ENCODE data around the gene PRDM16.

The PRDM16 gene

DNA sequence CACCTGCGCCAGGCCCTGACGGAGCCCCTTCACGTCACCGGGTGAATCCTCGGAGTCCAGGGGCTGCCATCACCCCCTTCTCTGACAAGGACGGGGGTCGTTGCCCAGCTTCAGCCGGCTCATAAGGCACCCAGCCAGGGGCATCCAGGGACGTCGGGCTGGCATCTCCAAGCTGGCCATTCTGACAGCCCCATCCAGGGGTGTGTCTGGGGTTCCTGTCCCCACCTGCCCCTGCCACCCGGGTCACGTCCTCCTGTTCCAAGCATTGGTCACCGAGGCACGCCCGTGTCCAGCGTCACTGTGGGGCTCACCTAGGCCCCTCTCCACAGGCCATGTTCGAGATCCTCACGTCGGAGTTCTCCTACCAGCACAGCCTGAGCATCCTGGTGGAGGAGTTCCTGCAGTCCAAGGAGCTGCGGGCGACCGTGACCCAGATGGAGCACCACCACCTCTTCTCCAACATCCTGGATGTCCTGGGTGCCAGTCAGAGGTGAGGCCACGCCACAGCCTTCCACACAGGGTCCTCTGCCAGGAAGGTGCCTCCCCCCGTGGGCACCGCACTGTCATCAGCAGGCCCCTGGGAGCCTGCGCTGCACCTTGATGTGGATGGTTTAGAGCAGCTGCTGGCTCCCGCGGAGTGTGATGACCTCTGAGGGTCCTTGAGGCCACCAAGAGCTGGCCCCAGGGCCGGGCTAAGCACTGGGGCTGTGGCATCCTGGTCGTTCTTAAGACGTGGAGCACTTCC lies 400.3 kb downstream of the PRDM16 start:
- DNase-seq = no peak

- DNase-seq = no peak
These were observed 401.0 kb downstream of the PRDM16 start for GRCh38 chr1:3469849-3470649.

GRCh38 chr1:3470650-3471355 lies 401.8 kb downstream of the PRDM16 start:
- DNase-seq = no peak

- DNase-seq = no peak
These were observed 402.5 kb downstream of the PRDM16 start for GRCh38 chr1:3471356-3472087.

DNA sequence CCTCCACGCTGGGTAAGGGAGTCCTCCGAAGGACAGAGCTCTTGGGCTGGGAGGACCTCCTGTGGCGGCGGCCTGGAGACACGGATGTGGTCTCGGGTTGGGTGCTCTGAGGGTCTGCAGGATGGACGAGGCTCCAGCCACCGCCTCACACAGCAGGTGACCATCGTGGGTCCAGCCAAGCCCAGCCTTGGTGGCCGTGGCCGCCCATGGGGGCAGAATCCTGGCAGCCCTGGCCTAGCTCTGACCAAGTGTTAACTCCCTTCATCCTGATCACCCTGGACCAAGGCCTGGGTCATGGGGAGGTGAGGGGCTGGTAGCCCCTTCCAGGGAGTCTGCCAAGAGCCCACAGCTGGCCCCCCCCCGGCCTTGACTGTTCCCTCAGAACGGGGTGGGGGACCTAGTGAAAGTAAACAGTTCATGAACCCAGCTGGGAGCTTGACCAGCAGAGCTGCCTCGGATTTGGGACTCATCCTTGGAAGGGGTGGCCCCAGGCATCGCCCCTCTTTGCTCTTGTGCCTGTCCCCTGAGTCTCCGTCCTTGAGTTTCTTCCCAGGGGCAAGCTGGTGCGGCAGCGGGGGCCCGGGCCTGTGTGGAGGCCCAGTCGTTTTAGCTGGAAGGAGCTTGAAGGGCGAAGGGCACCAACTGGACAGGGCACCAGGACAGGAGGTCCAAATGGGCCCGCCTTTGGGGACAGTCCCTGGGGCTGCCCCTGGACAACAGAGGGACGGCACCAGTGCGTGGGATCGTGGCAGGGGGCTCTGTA lies 403.3 kb downstream of the PRDM16 start:
- no peak for DNase-seq

- no peak for DNase-seq
These were observed 403.9 kb downstream of the PRDM16 start for GRCh38 chr1:3472906-3473305.

DNA sequence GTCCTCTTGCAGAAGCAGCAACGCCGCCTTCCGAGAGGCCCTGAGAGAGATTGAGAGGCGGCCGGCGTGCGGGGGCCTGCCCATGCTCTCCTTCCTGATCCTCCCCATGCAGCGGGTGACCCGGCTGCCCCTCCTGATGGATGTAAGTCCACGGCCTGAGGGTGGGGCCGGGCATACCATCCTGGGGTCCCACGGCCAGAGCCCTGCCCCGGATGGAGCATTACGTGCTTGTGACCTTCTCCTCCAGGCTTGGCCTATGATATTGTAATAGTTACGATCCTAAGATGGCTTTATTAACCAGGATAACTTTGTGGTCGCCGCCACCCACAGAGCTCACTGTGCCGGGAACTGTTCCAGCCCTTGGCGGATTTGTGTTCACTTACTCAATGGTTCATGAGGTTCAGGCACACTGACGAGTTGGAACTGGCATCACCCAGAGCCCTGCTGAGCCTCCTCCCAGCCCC lies 404.4 kb downstream of the PRDM16 start:
- no peak for DNase-seq

DNA sequence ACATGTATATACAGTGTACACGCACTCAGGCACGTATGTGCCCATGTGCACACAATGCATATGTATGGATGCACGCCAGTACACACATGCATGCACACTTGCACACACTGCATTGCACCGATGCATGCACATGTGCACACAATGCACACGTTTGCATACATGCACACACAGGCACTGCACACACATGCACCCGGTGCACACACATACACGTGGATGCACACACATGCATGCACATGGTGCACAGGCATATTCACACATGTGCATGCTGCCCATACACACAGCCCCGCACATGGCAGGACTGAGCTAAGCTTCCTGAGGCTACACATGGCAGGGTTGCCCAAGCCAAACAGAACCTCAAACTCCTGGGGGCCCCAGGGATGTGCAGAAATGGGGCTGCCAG lies 405.0 kb downstream of the PRDM16 start:
- no peak for DNase-seq

DNA sequence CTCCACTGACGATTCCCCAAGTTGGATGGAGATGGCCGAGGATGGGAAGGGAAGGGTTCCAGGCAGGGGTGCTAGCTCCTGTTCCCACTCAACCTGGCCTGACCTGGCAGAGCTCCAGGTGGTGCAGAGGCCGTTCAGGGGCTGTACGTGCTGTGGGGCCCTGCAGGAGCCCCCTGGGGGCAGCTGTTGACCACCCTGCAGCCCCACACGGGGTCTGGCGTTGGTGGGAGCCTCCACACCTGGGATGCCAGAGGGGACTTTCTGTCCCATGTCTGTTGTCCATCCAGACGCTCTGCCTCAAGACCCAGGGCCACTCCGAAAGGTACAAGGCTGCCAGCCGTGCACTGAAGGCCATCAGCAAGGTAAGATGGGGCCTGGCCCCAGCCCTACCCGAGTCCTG lies 405.4 kb downstream of the PRDM16 start:
- DNase-seq = no peak

DNA sequence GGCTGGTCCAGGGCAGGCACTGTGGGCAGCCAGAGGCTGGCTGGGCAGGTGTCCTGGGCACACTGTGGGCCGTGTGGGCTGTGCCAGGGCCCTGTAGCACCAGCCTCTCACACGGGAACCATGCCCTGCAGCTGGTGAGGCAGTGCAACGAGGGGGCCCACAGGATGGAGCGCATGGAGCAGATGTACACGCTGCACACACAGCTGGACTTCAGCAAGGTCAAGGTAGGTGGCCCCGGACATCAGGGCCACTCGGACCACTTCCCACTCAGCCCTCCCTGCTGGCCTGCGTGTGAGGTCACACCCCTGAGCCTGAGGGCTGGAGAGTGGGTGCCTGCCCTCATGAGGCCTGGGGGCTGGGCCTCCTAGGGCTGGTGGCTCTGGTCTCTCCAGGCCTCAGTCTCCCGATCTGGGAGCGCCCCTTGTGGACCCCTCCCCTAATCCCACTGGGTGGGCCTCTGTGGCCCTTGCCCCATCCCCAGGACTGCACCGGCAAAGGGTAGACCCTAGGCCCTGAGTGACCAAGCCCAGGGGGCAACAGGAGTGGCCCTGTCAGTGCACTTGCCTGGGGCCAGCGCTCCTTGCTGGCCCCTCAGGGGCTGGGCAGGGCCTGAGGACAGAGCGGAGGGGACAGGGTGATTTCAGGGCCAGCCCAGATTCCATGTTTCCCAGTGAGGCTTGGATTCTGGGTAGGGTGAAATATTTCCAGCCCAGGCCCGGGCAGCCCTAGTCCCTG lies 407.0 kb downstream of the PRDM16 start:
- DNase-seq = no peak

DNA sequence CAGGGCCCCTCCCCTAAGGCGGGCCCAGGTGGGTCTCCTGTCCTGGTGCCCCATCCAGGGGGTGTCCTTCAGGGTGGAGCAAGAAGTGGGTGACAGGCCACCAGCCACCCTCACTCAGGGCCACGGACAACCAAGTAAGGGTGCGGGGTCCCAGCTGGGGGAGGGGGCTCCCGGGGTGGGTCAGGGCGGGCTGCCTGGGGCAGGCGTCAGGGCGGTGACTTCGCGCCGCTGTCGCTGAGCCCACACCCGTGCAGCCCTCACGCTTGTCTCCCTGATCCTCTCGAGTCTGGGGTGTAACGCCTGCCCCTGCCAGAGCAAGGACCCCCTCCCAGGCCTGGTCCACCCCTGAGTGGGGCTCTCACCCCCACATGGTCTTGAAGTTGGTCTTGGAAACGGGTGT lies 407.7 kb downstream of the PRDM16 start:
- DNase-seq = no peak

DNA sequence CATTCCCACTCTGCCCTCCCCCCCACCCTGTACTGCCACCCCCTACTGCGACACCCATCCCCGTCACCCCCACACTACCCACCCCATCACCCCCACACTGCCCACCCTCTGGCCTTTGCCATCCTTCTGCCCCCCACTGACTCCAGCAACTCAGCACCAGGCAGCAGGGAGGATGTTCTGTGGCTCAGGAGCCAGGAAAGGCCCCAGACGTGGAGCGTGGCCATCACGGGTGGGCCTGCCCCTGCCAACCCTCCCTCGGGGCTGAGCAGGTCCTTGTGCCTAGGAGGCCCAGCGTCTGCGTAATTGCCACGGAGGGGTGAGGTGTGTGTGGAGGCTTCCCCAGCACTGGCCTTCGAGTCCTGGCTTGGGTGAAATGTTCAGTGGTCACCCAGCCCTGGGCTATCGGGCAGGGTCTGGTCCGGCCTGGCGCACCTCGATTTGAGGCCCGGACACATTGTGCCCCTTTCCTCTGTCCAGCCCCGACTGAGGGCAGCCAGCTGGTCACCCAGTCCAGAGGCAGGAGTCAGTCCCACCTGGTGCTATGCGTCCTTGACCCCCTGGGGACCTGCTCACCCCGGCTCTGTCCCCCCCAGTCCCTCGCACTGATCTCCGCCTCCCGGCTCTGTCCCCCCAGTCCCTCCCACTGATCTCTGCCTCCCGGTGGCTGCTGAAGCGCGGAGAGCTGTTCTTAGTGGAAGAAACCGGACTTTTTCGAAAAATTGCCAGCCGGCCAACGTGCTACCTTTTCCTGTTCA lies 408.4 kb downstream of the PRDM16 start:
- DNase-seq = no peak

DNA sequence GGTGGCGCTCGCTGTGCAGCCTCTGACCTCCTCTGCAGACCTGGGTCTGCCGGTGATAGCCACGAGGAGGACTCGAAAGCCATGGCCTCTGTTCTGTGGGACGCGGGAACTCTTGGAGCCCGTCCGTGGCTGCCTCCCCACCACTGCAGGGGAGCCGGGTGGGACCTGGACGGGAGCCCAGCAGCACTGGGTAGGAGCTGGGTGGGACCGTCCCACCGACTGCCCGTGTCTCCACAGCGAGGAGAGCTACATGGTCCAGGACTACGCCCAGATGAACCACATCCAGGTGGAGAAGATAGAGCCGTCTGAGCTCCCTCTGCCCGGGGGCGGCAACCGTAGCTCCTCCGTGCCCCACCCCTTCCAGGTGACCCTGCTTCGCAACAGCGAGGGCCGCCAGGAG lies 409.2 kb downstream of the PRDM16 start:
- DNase-seq = no peak

DNA sequence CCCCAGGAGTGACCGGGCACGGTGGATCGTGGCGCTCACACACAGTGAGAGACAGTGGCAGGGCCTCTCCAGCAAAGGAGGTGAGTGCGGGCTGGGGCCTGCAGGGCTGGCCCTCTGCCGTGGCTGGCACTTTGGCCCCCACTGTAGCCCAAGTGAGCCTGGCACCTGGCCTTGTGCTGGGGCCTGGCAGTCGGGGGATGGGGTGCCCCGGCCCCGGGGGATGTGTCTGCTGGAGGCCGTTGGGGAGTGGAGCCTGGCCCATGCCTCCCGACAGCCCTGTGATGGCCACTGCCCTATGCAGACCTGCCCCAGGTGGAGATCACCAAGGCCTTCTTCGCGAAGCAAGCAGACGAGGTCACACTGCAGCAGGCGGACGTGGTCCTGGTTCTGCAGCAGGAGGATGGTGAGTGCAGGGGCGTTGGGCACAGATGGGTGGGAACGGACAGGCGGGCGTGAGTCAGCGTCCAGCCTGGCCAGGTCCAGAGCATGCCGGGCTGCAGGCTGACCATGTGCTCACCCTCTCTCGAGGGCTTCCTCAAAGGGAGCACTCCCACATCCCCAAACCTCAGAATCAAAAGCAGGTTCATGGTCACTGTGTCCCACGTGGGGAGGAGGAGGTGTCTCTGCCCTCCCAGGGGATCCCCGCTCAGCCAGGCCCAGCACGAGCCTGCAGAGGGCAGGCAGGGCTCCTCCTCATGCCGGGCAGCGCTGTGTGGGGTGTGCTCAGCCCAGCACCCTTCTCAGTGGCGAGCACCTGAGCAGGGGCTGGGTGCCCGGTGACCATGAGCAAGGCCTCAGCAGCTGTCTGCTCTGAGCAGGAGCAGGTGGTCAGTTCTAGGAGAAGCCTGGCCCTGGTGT lies 410.7 kb downstream of the PRDM16 start:
- DNase-seq = no peak

DNA sequence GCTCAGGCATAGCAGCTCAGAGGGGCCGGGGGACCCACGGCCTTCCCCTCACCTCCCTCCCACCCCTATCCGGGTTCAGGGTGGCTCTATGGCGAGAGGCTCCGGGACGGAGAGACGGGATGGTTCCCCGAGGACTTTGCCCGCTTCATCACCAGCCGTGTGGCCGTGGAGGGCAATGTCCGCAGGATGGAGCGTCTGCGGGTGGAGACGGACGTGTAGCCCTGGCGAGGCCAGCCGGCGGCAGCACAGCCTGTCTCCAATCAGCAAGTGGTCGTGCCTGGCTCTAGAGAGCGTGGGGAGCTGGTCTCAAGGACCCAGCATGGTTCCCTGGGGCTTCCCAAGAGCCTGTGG lies 411.3 kb downstream of the PRDM16 start:
- no peak for DNase-seq

DNA sequence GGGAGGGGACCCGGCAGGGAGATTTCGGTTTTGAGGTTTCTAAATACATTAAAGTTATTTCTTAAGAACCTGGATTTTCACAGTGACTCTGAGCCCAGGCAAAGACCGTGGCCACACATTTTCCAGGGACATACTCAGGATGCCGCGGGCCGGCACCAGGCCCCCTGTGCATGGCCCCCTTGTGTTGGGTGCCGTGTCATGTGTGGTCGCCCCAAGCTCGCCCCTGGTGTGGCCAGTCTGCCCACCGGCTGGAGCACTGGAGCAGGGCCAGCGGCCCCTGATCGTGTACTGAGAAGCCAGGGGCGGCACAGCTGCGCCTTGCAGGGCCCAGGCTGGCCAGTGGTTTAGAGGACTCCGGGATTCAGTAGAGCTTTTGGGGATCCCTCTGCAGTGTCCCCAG lies 412.0 kb downstream of the PRDM16 start:
- no peak for DNase-seq

DNA sequence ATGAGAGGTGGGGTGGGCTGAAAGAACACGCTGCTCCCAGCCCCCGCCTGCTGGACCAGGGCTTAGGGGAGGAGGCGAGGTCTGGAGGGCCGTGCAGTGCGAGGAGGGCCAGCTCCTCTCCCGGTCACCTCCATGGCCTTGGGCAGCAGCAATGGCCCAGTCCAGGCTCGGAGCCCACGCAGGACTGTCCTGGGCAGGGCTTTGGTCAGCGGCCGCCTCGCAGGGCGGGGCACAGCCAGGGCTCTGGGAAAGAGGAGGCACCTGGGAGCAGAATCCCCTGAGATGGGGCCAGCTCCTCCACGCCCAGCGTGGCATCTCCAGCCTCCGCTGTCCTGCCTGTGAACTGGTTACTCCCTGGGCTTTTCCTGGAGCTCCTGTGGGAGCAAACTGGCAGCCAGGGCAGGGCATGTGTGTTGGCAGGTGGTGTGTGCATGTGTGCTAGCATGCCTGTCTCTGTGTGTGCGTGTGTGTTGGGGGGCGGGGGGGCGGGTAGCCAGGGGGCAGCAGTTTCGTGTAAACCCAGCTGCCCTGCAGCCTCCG lies 412.9 kb downstream of the PRDM16 start:
- no peak for DNase-seq

- no peak for DNase-seq
These were observed 413.4 kb downstream of the PRDM16 start for GRCh38 chr1:3482378-3482849.

- no peak for DNase-seq
These were observed 414.4 kb downstream of the PRDM16 start for GRCh38 chr1:3483380-3483779.
